ENCODE measurements around the gene PCCA.
A peak's percentile ranks its signal among the peaks of the same experiment; 100 is the strongest.

PCCA gene

DNA sequence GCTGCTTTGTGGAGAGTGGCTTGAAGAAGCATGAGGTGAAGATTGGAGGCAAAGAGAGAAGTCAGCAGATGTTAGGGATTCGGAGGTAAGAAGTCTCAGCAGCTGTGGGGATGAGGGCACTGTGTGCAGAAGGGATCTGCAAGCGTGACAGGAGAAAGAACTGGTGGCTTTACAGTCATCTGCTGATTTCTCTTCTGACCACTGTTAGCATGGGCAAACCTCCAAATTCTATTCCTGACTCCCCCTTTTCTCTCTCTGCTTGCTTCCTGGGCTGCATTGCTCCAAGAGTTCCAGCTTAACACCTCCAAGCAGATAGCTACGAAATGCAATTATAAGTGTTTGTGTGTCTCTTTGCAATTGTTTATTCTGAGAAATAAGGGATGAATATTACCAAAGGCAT is 340.1 kb downstream of the PCCA start:
- H3K4me1 Mint-ChIP-seq = peaks cover 3% of the 10 kb centered on the region
- peaks cover 36% of the 10 kb centered on the region for H3K36me3 Mint-ChIP-seq
- H3K27ac Mint-ChIP-seq = no peak overlapping the region
- ATAC-seq (ENCODE audit: low read depth) (no peak), DNase-seq (ENCODE audit: low spot score in 2 of 2) (no peak)
- H3K27me3 Mint-ChIP-seq = no peaks in the 10 kb centered on the region
- peaks cover 4% of the 10 kb centered on the region for H3K9me3 Mint-ChIP-seq
- H3K4me3 Mint-ChIP-seq = no peak overlapping the region

DNA sequence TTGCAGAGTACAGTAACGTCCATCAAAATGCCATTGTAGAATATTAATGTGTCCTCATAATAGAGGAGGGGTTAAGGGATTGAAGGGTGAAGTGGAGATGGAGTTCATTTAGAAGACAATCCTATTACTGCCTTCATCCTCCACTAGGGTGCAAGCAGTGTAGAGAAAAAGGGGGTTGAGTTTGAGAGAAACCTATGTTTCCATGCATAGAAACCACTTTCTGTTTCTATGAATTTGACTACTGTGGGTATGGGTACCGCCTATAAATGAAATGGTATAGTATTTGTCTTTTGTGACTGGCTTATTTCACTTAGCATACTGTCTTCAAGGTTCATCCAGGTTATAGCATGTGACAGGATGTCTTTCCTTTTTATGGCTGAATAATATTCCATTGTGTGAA is 343.7 kb downstream of the PCCA start:
- no peaks in the 10 kb centered on the region for H3K4me1 Mint-ChIP-seq
- no peaks in the 10 kb centered on the region for H3K27me3 Mint-ChIP-seq
- no peak for DNase-seq (ENCODE audit: low spot score in 2 of 2)
- peaks cover 4% of the 10 kb centered on the region for H3K9me3 Mint-ChIP-seq
- H3K27ac Mint-ChIP-seq = no peak overlapping the region
- no peak for ATAC-seq (ENCODE audit: low read depth)
- H3K4me3 Mint-ChIP-seq = no peak overlapping the region
- peaks cover 32% of the 10 kb centered on the region for H3K36me3 Mint-ChIP-seq

DNA sequence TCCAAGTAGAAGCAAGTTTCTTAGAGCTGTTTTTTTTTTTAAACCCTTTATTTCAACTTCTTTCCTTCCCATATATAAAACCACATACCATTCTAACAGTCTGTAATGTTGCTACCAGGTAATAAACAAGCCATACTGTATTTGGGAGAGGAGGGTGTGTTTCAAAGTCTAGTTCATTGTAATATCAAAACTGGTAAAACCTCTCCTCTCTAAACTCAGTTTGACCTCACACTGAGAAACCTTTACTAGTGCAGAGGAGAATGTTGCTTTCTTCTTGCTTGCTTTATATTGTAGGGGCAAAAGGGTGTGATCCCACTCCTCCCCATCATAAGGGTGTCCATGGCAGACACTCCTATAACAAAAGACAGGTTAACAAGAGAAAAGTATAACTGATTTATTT is 344.6 kb downstream of the PCCA start:
- DNase-seq (ENCODE audit: low spot score in 2 of 2) (no peak), ATAC-seq (ENCODE audit: low read depth) (no peak)
- Mint-ChIP-seq H3K4me3 (no peak overlapping the region), H3K36me3 (peaks cover 32% of the 10 kb centered on the region), H3K27me3 (no peaks in the 10 kb centered on the region), H3K4me1 (no peaks in the 10 kb centered on the region), H3K27ac (no peak overlapping the region), H3K9me3 (peaks cover 4% of the 10 kb centered on the region)

DNA sequence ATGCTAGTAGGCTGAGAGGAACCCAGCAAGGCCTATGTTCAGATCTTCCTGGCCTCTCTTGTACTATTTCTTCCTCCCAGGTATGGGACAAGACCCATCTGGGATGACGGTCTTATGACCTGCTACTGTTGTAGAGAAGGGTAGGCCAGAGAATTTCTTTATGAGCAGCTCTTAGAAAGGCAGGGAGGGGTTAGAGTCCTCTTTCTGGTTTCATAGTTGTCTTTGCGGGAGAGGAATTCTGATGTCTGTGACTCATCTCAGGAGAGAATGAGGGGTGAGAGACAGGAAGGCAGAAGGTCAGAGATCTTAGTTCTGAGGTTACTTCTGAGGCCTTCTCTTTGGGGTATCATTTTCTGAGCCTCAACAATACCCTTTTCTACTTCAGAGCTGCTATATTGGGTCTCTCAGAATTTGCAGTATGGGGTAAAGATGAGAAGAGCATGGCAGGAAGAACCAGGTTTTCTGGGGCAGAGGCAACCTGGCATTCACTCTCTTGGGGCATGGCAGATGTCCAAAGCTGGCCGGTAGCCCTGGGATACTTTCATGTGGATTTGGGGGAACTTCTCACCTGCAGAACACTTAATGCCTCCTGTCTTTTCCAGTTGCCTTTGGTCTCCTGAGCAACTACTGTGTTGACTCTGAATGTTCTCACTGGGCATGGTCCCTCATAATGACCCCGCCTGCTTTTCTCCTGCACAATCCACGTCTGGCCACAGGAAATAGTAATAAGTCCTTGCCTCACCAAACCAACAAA is 345.3 kb downstream of the PCCA start:
- H3K27ac Mint-ChIP-seq = no peak overlapping the region
- ATAC-seq (ENCODE audit: low read depth) (no peak), DNase-seq (ENCODE audit: low spot score in 2 of 2) (no peak)
- H3K4me1 Mint-ChIP-seq = no peaks in the 10 kb centered on the region
- no peaks in the 10 kb centered on the region for H3K27me3 Mint-ChIP-seq
- H3K36me3 Mint-ChIP-seq = peaks cover 30% of the 10 kb centered on the region
- no peak overlapping the region for H3K4me3 Mint-ChIP-seq
- peaks cover 4% of the 10 kb centered on the region for H3K9me3 Mint-ChIP-seq

DNA sequence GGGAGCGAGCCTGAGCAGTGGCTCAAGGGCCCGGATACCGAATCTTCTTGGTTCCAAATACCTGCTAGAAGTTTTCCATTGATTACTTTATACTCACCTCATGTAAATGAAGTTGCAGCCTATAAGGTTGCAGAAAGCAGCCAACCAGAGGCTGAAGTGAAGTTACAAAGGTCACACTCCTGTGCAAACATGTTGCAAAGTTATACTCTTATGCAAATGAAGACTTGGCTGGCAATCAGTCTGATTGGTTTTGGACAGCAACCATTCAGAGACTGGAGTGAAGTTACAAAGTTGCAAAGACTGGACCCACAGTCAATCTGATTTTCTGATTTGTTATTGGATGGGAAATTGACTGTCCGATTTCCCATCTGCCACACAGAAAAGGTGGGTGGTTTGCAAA is 347.2 kb downstream of the PCCA start:
- peaks cover 4% of the 10 kb centered on the region for H3K9me3 Mint-ChIP-seq
- no peak overlapping the region for H3K4me3 Mint-ChIP-seq
- no peak for DNase-seq (ENCODE audit: low spot score in 2 of 2)
- no peaks in the 10 kb centered on the region for H3K4me1 Mint-ChIP-seq
- H3K27ac Mint-ChIP-seq = no peak overlapping the region
- H3K27me3 Mint-ChIP-seq = no peaks in the 10 kb centered on the region
- ATAC-seq (ENCODE audit: low read depth) = no peak
- peaks cover 18% of the 10 kb centered on the region for H3K36me3 Mint-ChIP-seq

DNA sequence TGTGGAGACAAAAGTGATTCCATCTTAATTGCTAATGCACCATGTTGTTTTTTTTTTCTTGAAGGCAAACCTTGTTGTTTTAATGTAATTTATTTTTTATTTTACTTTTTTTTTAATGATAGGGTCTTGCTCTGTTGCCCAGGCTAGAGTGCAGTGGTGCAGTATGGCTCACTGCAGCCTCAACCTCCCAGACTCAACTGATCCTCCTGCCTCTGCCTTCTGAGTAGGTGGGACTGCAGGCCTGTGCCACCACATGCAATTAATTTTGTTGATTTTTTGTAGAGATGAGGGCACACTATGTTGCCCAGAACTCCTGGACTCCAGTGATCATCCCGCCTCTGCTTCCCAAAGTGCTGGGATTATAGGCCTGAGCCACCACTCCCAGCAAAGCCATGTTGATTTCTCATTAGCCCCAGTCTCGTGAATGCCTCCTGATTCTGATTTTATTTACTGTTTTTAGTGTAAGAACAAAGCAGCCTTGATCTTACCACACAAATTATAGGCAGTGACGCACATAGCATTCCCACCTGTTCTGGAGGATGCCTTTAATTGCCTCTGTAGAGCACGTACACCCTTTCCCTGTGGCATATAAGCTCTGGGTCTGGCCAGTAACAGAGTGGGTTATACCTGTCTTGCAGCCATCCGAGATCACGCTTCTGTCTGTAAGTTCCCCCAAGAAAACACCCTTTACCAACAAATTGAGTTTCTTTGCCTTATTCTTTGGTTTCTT is 349.3 kb downstream of the PCCA start:
- DNase-seq (ENCODE audit: low spot score in 2 of 2) = no peak
- H3K27me3 Mint-ChIP-seq = no peaks in the 10 kb centered on the region
- H3K36me3 Mint-ChIP-seq = peaks cover 8% of the 10 kb centered on the region
- H3K4me1 Mint-ChIP-seq = no peaks in the 10 kb centered on the region
- no peak for ATAC-seq (ENCODE audit: low read depth)
- H3K27ac Mint-ChIP-seq = no peak overlapping the region
- no peak overlapping the region for H3K4me3 Mint-ChIP-seq
- no peaks in the 10 kb centered on the region for H3K9me3 Mint-ChIP-seq

DNA sequence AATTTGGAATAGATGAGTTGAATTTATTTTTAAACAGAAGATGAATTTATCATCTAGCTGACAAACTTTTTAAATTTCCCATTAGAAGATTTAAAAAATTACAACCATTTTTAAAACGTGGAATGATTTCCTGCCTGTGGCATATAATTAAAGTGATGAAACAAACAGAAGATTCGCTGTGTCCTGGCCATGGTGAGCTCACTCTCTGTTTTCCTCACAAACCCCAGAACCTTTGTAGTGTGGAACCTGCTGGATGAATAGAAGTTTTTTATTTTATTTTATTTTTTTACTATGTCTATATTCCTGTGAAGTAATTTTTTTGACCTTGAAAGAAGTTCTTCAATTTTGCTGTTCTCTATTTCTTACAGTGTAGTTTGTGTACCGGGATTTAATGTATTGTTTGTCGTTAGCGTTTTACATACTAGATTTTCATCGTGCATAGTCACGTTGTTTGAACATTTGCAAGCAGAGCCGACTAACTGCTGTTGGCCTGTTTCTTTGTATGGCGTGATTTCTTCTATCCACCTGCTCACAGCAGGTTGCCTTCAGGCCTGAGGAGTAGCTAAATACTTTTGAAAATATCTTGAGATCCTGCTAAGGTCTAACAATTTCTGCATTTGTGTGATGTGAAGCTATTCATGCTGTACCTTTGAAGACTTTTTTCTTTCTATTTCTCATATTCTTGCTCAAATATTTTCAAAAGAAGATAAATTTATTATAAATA is 350.5 kb downstream of the PCCA start:
- H3K27me3 Mint-ChIP-seq = no peaks in the 10 kb centered on the region
- H3K9me3 Mint-ChIP-seq = no peaks in the 10 kb centered on the region
- H3K4me1 Mint-ChIP-seq = no peaks in the 10 kb centered on the region
- DNase-seq (ENCODE audit: low spot score in 2 of 2) = no peak
- H3K36me3 Mint-ChIP-seq = peaks cover 5% of the 10 kb centered on the region
- H3K4me3 Mint-ChIP-seq = no peak overlapping the region
- no peak overlapping the region for H3K27ac Mint-ChIP-seq
- no peak for ATAC-seq (ENCODE audit: low read depth)

DNA sequence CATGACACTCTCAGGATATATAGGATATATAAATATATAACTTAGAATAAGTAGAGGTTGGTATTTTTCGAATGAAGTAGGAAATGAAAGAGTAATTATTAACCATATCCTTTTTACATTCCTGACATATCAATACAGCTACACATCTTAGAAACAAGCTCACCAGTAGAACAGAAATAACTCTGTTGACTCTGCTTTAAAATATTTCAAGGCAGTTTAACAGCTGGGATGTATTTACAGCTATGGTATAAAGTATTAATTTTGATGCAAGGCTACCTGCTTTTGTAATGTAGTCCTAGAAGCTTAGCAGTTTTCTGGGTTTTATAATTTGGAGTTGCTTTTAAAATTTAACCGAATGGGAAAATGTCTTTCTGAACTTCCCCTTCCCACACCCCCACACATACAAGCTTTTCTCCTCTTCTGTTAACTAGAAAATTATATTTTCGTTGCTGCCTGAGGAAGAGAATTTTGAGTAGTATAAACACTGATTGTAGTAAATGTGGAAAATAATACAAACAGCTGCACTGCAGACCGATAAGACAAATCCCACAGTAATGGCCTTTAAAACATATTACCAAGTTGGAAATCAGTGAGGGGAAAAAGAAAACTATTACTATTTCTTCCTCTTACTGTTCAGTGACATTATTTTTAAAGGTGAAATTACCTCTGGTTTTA is 352.0 kb downstream of the PCCA start:
- Mint-ChIP-seq H3K36me3 (no peaks in the 10 kb centered on the region), H3K4me1 (no peaks in the 10 kb centered on the region), H3K27me3 (no peaks in the 10 kb centered on the region), H3K4me3 (no peak overlapping the region), H3K27ac (no peak overlapping the region), H3K9me3 (no peaks in the 10 kb centered on the region)
- ATAC-seq (ENCODE audit: low read depth) = no peak
- no peak for DNase-seq (ENCODE audit: low spot score in 2 of 2)

DNA sequence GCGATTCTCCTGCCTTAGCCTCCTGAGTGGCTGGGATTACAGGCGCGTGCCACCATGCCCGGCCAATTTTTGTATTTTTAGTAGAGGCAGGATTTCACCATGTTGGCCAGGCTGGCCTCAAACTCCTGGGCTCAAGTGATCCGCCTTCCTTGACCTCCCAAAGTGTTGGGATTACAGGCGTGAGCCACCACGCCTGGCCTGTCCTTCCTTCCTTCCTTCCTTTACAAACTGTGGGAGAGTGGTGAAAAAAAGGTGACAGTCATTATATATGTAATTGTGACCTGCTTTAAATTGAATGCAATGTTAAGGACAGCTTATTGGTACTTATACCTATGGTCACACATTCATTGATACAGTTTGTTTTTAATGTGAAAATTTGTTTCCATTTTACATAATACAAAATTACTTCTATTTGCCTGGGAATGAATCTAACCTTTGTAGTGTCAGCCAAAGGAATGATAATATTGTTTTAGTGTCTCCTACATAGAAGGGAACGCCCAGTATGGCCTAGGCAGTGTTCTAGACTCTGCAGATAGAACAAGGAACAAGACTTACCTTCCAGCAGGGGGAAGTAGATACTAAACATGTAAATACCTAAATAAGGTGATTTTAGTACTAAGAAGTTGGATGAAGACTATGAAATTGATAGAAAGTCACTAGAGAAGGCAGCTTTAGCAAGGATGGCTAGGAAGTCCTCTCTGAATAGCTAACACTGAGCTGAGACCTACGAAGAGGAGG is 353.4 kb downstream of the PCCA start:
- Mint-ChIP-seq H3K9me3 (no peaks in the 10 kb centered on the region), H3K4me1 (no peaks in the 10 kb centered on the region), H3K27ac (no peak overlapping the region), H3K36me3 (peaks cover 6% of the 10 kb centered on the region), H3K27me3 (no peaks in the 10 kb centered on the region), H3K4me3 (no peak overlapping the region)
- no peak for ATAC-seq (ENCODE audit: low read depth)
- no peak for DNase-seq (ENCODE audit: low spot score in 2 of 2)

DNA sequence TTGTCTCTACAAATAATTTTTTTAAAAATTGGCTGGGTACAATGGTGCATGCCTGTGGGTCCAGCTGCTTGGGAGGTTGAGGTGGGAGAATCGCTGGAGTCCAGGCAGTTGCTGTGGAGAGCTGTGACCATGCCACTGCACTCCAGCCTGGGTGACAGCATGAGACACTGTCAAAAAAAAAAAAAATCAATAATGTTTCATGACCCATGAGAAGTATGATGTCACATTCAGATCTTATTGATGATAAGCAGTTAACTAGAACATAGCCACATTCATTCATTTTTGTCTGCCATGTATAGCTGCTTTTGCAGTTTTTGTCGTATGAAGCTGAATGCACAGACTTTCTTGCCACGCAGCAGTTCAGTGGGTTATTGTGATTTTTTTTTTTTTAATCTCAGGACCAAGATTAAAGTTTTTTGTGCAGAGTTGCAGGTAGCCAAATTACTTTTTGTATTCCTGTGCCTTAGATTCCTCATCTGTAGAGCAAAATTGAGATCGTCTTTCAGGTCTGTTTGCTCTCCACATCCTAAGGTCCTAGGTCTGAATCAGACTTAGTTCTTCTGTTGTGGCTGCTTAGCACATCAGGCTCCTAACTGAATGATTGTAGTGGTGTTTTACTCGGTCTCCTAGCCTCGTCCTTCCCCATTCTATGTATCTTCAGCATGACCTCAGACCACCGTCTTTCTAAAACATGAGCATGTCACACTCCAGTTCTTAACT is 354.5 kb downstream of the PCCA start:
- ATAC-seq (ENCODE audit: low read depth) = no peak

DNA sequence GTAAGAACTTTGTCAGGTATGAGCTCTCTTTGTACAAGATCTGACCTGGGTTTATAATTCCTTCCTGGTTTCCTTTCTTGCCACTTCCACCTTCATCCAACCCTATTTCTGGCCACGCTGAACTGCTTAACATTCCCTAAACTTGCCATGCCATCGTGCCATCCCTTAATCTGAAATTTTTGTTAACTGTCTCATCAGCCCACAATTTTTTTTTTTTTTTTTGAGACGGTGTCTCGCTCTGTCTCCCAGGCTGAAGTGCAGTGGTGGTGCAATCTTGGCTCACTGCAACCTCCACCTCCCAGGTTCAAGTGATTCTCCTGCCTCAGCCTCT is 355.1 kb downstream of the PCCA start:
- peaks cover 13% of the 10 kb centered on the region for H3K36me3 Mint-ChIP-seq
- no peak for DNase-seq (ENCODE audit: low spot score in 2 of 2)
- H3K9me3 Mint-ChIP-seq = no peaks in the 10 kb centered on the region
- no peaks in the 10 kb centered on the region for H3K4me1 Mint-ChIP-seq
- no peak for ATAC-seq (ENCODE audit: low read depth)
- H3K27me3 Mint-ChIP-seq = no peaks in the 10 kb centered on the region
- H3K27ac Mint-ChIP-seq = peak overlapping the region; percentile 49
- H3K4me3 Mint-ChIP-seq = no peak overlapping the region

More for the DNA sequence above, 354.5 kb downstream of the PCCA start:
- peak overlapping the region; percentile 49 for H3K27ac Mint-ChIP-seq
- no peak for DNase-seq (ENCODE audit: low spot score in 2 of 2)
- peaks cover 9% of the 10 kb centered on the region for H3K36me3 Mint-ChIP-seq
- no peak overlapping the region for H3K4me3 Mint-ChIP-seq
- H3K27me3 Mint-ChIP-seq = no peaks in the 10 kb centered on the region
- no peaks in the 10 kb centered on the region for H3K9me3 Mint-ChIP-seq
- H3K4me1 Mint-ChIP-seq = no peaks in the 10 kb centered on the region

DNA sequence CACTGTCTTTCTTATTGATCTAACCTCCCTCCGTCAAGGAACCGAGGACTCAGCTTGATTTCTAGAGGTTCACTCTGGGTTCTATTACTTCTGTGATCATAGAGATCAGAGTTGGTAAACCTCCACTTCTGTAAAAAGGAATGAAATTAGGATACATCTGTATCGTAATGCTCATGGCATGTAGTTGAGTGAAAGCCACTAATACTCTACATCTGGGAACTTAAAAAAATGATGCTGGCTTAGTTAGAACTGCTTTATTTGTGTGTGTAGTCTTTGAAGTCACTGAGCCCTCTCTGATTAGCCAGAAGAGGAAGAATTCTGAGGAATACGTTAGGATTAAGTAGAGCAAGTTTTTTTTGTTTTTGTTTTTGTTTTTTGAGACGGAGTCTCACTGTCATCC is 358.9 kb downstream of the PCCA start:
- H3K9me3 Mint-ChIP-seq = no peaks in the 10 kb centered on the region
- no peak overlapping the region for H3K4me3 Mint-ChIP-seq
- ATAC-seq (ENCODE audit: low read depth) = no peak

DNA sequence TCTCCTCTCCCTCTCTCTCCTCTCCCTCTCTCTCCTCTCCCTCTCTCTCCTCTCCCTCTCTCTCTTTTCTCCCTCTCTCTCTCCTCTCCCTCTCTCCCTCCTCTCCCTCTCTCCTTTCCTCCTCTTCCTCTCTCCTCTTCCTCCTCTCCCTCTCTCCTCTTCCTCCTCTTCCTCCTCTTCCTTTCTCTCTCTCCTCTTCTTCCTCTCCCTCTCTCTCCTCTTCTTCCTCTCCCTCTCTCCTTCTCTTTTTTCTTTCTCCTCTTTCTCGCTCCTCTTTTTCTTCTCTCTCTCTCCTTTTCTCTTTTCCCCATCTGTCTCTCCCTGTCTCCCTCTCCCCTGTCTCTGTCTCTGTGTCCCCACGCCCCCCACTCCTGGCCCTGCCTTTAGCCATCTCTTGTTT is 363.0 kb downstream of the PCCA start:
- Mint-ChIP-seq H3K9me3 (no peaks in the 10 kb centered on the region), H3K4me3 (no peak overlapping the region), H3K27ac (no peak overlapping the region), H3K36me3 (peaks cover 35% of the 10 kb centered on the region), H3K4me1 (no peaks in the 10 kb centered on the region), H3K27me3 (no peaks in the 10 kb centered on the region)
- DNase-seq (ENCODE audit: low spot score in 2 of 2) (no peak), ATAC-seq (ENCODE audit: low read depth) (no peak)

More for the DNA sequence above, 358.9 kb downstream of the PCCA start:
- Mint-ChIP-seq H3K36me3 (peaks cover 31% of the 10 kb centered on the region), H3K4me1 (no peaks in the 10 kb centered on the region), H3K27ac (no peak overlapping the region), H3K27me3 (no peaks in the 10 kb centered on the region)
- DNase-seq (ENCODE audit: low spot score in 2 of 2) = no peak
